Measurements from ENCODE around the gene WNT11.

Gene WNT11

DNA sequence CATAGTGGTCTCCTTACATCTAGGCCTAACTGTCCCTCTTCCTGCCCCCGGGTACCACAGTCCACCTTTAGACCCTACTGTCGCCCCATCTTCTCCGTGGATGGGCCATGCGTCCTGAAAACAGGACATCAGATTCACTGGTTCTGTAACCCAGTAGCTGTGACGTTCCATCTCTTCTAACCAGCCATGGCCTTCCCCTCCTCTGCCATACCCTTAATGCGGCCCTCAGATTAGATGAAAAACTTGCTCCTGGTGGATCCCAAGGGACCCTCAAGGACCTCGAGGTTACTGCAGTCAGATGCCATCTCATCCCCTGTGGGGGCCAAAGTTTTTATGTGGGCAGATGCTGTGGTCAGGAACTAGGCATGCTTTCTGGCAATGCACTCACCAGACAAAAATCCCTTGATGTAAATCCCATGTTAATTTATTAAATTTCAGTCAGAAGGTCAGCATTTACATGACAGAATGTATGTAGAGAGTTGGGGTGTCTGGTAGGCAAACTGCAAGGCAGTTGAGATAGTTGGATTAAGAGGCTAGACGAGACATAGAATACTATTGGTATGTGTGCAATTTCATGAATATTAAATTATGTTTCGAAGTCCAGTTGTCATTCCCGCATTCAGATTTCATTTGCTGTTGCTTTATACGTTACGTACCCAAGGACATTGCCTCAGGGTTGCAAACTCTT lies 64.3 kb downstream of the WNT11 start:
- DNase-seq (ENCODE audit: low read depth, low spot score), result no peak
- WGBS (ENCODE audit: insufficient coverage, insufficient read length), result no CpG with 5 or more reads among the region's 12 CpGs
- no peak overlapping the region for H3K4me3 ChIP-seq (ENCODE audit: low read length)
- no peaks in the 10 kb centered on the region for H3K4me1 ChIP-seq (ENCODE audit: control insufficient read depth, insufficient read depth, low read length)
- 0 out of 2 replicates have a peak, but pooled peaks cover 2% of the 10 kb centered on the region for H3K36me3 ChIP-seq (ENCODE audit: control insufficient read depth, insufficient read depth, low read length)
- no peaks in the 10 kb centered on the region for H3K27me3 ChIP-seq (ENCODE audit: control insufficient read depth, insufficient read depth, low read length)
- no peak overlapping the region for H3K27ac ChIP-seq (ENCODE audit: low read length)
- no peaks in the 10 kb centered on the region for H3K9me3 ChIP-seq (ENCODE audit: control insufficient read depth, insufficient read depth, low read length)

DNA sequence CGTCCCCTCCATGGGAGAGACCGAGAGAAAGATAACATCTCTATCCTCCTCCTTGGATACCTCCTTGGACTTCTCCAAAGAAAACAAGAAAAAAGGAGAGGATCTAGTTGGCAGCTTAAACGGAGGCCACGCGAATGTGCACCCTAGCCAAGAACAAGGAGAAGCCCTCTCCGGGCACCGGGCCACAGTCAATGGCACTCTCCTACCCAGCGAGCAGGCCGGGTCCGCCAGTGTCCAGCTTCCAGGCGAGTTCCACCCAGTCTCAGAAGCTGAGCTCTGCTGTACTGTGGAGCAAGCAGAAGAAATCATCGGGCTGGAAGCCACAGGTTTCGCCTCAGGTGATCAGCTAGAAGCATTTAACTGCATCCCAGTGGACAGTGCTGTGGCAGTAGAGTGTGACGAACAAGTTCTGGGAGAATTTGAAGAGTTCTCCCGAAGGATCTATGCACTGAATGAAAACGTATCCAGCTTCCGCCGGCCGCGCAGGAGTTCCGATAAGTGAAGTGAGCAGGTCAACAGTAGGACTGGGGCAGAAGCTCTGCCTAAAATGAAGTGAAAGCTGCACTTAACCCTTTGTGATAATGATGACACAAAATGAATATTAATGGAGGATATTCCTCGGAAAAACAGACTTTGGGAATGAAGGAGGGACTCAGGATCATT lies 65.3 kb downstream of the WNT11 start:
- Histone ChIP-seq H3K9me3 (ENCODE audit: control insufficient read depth, insufficient read depth, low read length) (no peaks in the 10 kb centered on the region), H3K36me3 (ENCODE audit: control insufficient read depth, insufficient read depth, low read length) (0 out of 2 replicates have a peak, but pooled peaks cover 2% of the 10 kb centered on the region), H3K4me1 (ENCODE audit: control insufficient read depth, insufficient read depth, low read length) (no peaks in the 10 kb centered on the region), H3K27me3 (ENCODE audit: control insufficient read depth, insufficient read depth, low read length) (no peaks in the 10 kb centered on the region), H3K27ac (ENCODE audit: low read length) (no peak overlapping the region), H3K4me3 (ENCODE audit: low read length) (no peak overlapping the region)
- WGBS (ENCODE audit: insufficient coverage, insufficient read length), result no CpG with 5 or more reads among the region's 22 CpGs
- no peak for DNase-seq (ENCODE audit: low read depth, low spot score)

DNA sequence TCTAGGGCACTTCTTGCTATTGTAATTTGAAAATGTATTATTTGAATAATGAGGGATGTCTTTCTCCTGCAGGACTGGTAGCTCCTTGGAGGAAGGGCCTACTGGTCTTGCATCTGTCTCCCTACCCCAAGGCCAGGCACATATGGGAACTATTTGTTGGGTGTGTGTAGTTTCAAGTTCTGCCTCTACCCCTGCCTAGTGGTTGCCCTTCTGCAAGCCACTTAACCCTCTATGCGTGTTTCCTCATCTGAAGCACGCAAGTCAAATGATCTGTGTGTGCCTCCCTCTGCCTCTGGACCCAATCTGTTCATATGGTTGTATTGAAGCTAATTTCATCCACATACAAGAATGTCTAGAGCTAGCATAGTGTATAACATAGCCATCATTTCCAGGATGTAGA lies 67.0 kb downstream of the WNT11 start:
- Histone ChIP-seq H3K9me3 (ENCODE audit: control insufficient read depth, insufficient read depth, low read length) (no peaks in the 10 kb centered on the region), H3K27ac (ENCODE audit: low read length) (no peak overlapping the region), H3K36me3 (ENCODE audit: control insufficient read depth, insufficient read depth, low read length) (0 out of 2 replicates have a peak, but pooled peaks cover 2% of the 10 kb centered on the region), H3K4me3 (ENCODE audit: low read length) (no peak overlapping the region), H3K27me3 (ENCODE audit: control insufficient read depth, insufficient read depth, low read length) (no peaks in the 10 kb centered on the region), H3K4me1 (ENCODE audit: control insufficient read depth, insufficient read depth, low read length) (no peaks in the 10 kb centered on the region)
- no CpG with 5 or more reads among the region's 2 CpGs for WGBS (ENCODE audit: insufficient coverage, insufficient read length)
- DNase-seq (ENCODE audit: low read depth, low spot score), result no peak

Measured in iPS DF 6.9 (cell line).